GM19455 (cell line): ENCODE measurements around the gene KLRD1.
"Not testable (repeated sequence)": the region's sequence is repeated elsewhere in the genome, so short reads cannot be mapped to it uniquely, and the experiment has no call there.

Source experiments
- ATAC-seq: cut with Tn5 transposase; IDR thresholded peaks from one replicate; pipeline ENCODE4 v1.9.1; 2021; ENCODE audit not compliant: unreplicated experiment

Gene KLRD1, protein sequence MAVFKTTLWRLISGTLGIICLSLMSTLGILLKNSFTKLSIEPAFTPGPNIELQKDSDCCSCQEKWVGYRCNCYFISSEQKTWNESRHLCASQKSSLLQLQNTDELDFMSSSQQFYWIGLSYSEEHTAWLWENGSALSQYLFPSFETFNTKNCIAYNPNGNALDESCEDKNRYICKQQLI

DNA sequence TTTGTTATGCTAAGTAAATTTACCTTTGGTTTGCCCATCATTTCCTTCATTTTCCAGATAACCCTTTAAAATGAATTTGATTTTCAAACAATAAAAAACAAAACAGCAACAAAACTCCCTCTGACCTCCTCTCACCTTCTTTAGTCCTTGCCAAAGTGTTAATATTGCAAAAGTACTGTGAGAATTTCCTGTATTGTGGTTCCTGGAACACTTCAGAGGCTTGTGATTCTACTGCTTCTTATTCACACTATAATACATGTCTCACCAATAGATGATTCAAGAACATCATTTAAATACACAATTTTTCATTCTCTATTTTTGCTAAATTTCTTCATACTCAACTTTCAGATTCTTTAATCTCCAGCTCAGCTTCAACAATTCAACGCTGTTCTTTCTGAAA lies at the start of gene KLRD1:
TSS of gene KLRD1 (plus strand) at position 241 of the 400 bp plus-strand sequence. CDS start 208 bp downstream, outside the sequence.
- no peak for ATAC-seq

DNA sequence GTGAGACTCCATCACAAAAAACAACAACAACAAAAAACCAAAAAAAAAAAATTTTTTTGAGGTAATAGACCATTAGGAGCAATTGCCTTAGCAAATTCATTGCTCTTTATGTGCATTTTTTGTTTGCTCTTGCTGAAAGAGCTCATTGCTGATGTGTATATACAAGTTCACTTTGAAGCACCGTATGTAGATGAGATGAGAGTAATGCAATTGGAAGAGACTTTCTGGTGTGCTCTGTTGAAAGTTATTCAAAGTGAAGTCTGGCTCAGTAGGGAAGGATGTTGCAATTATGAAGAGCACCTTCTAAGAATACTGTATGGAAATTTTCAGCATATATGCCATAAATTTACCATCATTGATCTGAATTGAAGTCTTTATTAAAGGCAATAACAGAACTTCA lies 46.7 kb upstream of the KLRD1 start:
- no peak for ATAC-seq

DNA sequence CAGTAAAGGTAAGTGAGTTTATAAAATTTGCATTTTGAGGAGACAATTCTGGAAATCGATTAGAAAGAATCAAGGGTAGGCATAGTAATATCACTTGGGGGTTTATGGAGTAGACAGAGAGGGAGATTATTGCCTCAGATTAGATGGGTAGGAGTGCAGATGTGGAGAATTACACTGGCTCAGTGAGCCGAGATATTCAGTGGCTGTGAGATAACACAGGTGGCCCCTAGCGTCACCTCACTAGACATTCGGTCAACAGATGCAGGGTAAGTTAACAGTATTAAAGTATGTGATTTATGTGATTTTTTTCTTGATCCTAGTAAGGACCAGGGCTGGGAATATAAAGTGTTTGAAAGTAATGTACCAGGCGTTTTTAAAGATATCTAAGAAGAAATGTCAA lies 39.6 kb upstream of the KLRD1 start:
- no peak for ATAC-seq

DNA sequence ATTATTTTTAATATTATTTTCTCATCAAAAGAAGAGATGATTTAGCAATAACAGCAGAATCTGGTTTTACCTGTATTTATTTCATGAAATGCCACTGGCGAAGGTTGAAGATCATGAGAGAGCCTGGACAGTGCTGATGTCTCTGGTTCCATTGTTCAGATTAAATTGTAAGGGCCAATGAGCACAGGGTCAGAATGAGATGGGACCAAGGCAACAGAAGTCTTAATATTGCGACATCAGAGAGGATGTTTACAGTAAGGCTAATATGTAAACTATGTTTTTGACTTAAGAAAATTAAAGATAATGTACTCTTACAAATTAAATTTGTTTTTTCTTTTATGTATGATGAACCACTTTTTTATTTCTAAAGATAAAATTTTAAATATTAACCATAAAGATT lies 35.2 kb upstream of the KLRD1 start:
- ATAC-seq, result no peak

DNA sequence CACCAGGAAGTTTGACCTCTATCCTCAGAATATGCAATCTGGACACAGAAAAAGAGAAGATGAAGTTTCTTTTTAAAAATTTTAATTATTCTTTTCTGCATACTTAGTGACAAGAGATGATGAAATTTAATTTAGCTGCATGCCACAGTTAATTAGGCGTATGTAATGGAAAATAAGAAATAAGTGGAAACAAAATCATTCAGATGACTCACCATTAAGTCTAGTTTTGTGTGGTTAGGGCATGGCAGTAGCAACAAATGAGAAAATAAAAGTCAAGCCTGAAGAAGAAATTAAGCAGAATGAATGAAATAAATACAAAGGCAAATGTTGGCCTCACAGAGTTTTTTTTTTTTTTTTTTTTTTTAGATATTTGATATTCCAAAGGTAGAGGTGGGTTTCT lies 30.9 kb upstream of the KLRD1 start:
- ATAC-seq, result no peak

DNA sequence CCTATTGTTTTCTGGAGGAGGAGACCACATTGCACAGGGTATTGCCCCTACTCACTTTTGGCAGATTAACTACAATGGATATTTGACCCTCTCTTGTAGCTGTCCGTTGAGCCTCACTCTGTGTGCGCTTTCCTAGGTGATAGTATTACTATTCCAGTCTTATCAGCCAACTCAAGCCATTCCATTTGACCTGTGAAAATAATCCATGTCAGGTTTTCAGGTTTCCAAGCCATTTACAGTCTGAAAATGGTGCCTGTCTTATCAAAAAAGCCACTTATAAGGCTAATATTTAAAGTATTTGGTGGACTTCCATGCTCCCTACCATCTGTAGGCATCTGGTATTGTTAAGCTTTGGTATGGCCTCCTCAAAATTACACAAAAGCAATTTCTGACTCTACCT lies 29.6 kb upstream of the KLRD1 start:
- no peak for ATAC-seq

DNA sequence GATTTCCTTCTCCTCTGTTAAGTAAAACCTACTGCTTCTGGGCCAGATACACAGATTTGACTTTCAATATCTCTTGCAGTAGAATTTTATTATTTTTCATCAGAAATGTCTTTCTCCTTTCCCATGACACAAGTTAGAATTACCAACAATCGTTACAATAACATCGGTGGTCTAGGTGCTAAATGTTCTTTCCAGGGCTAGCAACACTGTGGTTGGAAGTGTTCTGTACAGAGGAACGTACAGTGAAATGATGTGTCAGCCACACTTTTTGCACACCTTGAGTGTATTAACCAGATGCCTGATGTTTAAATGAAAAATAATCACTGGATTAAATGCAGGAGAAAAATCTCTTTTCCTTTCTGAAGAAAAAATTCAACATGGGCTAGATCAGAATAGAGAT lies 27.7 kb upstream of the KLRD1 start:
- ATAC-seq, result no peak

DNA sequence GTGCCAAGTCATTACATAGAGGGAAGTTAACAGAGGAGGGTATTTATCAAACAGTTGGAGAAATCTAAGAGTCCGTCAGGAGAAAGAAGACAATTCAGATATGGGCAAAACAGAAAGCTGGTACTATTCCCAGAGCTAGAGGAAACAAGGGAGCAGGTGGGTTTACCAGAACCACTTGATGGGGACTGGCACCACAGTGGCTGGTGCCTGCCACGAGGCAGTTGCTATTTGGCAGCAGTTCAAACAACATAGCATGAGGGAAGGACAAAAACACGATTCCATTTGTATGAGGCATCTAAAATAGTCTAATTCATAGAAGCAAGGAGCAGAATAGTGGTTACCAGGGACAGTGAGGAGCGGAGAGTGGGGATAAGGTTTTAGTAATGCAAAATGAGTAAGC lies 24.6 kb upstream of the KLRD1 start:
- no peak for ATAC-seq

DNA sequence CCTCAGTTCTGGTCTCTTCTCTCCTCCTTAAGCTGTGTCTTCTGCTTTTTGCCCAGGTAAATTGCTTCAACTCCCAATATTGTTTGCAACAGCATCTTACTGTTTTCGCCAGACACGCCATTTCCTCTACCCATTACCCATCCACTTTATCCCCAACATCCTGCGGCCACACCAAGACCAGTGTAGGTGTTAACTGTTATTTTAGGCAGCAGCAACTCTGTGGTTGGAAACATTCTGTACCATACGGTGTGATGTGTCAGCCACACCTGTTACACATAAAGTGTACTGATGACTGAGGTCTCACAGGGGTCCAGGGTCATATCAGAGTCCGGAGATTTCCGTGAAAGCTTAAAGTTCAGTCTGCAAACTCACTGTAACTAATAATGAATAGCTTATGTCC lies 21.8 kb upstream of the KLRD1 start:
- no peak for ATAC-seq

DNA sequence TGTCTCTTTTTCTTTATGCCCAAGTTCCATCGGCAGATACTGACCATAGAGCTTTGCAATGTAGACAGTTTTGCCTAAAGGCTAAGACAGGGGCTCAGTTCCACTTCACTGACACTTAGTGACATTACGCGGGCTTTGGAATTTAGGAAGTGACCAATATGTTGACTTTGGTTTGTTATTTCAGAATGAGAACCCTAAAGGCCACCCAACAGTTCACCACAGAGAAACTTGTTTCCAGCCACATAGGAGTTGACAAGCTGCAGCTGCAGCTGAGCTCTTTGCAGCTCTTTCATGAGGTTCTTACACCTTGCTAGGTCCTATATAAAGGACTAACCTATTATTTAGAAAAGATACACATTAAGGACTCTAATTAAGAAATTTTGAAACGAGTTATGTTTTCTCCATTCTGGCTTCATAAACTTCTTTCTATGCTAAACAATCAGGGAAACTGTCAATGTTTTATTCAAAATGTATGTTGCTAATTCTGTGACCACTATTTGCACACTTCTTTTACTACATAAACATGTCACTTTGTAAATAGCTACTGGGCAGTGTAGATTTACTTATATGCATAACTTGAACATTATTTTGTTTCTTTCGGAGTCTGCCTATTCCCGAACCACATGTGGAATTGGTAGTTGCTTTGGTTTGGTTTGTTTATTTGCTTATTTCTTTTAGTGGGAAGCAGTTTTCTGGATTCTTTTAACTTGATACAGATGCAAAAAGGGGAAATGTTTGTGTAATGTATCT lies 18.5 kb upstream of the KLRD1 start:
- ATAC-seq, result no peak

DNA sequence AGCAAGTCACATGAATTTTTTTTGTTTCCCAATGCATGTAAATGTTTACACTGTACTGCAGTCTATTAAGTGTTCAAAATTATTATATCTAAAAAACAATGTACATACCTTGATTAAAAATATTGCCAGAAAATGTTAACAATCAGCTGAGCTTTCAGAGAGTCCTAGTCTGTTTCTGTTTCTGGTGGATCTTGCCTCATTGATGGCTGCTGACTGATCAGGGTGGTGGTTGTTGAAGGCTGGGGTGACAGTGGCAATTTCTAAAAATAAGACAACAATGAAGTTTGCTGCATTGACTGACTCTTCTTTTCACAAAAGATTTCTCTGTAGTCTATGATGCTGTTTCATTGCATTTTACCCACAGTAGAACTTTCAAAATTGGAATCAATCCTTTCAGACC lies 16.6 kb upstream of the KLRD1 start:
- no peak for ATAC-seq

DNA sequence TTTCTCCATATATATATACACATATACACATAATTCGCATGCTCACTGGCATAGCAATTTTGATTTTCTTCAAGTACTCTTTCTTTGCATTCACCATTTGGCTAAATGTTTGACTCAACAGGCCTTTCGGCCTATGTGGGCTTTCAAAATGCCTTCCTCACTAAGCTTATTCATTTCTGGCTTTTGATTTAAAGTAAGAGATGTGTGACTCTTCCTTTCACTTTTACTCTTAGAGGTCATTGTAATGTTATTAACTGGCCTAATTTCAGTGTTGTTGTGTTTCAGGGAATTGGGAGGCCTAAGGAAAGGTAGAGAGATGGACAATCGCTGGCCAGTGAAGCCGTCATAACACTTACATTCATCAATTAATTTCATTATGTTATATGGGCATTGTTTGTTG lies 14.5 kb upstream of the KLRD1 start:
- no peak for ATAC-seq

DNA sequence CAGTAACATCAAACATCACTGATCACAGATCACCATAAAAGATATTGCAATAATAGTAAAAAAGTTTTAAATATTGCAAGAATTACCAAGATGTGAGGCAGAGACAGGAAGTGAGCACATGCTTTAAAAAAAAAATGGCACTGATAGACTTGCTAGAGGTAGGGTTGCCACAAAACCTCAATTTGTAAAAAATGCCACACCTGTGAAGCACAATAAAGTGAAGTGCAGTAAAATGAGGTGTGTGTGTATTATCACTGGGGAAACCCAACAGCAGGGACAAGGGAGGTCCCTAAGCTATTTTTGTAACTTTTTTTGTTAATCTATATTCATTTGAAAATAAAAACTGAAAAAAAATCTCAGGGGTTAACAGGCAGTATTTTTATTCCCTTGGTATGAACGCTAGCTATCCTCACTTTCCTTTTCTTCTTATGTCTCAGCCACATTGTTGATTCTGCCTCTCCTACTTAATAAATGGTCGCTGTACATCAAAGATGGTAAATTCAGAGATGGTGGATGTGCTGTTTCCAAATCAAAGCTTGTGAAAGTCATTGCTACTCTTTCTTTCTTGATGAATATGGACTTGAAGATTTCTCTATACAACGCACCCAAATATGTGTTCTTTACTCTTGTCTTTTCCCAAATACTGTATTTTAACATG lies 14.0 kb upstream of the KLRD1 start:
- no peak for ATAC-seq

DNA sequence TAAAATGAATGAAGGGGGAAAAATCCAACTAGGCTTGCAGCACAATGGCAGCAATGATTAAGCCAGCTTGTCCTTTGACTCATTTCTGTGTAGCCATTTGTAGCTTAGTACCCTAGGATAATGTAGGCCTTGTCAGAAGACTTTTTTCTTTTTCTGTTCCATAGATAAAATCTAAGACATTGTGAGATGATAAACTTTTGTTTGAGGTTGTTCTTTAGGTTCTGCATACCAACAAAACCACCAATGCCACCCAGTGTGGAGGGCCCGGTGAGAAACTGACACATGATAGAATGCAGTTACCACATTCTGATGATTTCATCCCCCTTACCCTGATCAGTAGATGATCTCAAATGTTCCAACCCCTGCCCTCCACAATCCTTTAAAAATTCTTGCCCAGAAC lies 6.6 kb upstream of the KLRD1 start:
- ATAC-seq, result no peak

DNA sequence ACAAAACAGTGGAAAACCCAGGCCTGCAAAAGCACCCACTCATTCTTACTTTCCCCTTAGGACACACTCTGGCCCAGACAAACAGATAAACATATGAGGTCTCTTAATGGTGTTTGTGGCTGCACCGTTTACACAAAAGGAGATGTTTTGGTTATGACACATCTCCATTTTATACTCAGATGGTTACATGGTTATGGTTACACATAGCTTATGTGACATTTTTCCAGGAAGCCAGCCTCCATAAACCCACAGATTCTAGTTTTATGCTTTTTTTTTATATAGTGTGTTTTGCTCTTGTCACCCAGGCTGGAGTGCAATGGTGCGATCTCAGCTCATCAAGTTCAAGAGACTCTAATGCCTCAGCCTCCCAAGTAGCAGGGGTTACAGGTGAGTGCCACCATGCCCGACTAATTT lies 3.5 kb upstream of the KLRD1 start:
- no peak for ATAC-seq

DNA sequence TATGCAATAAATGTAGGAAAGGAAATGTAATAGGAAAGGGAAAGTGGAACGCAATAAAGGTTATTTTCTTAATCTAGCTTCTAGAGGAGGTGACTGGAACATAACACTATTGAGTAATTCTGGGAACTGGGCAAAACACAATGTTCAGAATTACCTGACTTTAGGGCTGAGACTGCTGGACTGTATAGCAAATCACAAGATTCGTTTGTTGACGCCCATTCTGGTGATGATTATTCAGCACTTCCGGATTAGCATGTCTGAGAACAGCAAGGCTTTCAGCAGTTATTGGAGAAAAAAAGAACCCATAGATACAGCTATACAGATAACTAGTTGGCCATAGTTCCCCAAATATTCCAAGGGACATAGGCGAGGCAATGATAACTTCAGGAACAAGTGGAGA lies 2.3 kb upstream of the KLRD1 start:
- ATAC-seq, result no peak

DNA sequence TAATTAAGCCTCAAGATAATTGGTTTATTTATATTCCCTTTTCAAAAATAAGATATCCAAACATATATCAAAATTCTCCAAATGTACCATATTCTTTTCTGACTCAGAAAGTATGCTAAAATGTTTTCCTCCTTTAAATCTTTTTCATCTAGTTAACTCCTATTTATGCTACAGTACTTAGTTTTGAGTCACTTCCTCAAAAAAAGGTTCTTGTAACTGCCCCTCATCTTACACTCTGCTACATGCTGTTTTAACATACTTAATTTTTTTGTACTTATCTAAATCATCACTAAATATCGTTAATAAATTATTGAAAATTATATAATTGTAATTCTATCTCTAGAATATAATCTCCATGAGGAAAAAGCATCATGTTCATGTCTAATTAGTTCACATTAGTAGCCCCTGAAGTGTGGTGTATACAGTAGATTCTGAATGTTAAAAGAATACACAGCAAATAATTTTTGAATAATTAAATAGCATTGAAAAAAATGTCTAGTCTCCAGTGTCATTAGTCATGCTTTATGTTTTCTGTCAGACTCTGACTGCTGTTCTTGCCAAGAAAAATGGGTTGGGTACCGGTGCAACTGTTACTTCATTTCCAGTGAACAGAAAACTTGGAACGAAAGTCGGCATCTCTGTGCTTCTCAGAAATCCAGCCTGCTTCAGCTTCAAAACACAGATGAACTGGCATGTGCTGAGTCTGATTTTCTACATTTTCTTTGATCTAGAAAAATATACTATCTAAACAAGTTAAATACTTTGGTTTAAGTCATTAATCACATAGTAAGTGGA lies 3.5 kb downstream of the KLRD1 start:
- no peak for ATAC-seq

DNA sequence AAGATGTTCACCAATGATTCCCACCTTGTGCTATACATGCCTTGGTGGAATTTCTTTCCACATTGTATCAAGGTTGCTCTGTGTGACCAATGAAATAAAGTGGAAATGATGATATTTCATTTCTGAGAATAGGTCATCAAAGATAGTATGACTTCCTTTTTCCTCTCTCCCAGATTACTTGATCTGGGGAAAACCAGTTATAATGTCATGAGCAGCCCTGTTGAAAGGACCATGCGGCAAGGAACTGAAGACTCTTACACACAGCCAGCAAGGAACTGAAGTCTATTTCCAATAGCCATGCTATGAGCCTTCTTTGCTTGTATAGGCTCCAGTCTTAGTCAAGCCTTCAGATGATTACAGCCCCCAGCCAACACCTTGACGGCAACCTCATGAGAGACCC lies 11.7 kb downstream of the KLRD1 start:
- ATAC-seq, result no peak

DNA sequence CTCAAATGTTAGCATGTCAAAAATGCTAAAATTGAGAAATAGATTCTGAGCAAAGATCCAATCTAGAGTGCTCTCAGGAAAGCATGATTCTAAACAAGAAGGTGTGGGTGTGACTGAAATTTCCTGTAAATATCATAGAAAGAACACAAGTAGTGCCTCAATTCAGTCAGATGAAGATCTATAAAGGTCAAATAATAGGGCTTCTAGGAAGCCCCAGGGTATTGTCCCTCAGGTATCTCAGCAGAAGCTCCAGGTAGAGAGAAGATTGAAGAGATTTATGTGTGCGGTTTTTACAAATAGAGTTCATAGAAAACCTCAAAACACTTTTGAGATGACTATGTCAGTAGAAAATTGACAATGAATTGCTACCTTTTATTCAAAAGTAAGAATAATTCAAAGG lies 13.0 kb downstream of the KLRD1 start:
- ATAC-seq, result no peak

DNA sequence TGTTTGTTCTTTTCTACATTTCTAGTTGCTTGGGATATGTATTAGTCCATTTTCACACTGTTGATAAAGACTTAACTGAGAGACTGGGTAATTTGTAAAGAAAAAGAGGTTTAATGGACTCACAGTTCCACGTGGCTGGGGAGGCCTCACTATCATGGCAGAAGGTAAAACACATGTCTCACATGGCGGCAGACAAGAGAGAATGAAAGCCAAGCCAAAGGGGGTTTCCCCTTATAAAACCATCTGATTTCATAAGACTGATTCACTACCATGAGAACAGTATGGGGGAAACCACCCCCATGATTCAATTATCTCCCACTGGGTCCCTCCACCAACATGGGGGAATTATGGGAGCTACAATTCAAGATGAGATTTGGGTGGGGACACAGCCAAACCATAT lies 21.0 kb downstream of the KLRD1 start:
- ATAC-seq, result not testable (repeated sequence)

DNA sequence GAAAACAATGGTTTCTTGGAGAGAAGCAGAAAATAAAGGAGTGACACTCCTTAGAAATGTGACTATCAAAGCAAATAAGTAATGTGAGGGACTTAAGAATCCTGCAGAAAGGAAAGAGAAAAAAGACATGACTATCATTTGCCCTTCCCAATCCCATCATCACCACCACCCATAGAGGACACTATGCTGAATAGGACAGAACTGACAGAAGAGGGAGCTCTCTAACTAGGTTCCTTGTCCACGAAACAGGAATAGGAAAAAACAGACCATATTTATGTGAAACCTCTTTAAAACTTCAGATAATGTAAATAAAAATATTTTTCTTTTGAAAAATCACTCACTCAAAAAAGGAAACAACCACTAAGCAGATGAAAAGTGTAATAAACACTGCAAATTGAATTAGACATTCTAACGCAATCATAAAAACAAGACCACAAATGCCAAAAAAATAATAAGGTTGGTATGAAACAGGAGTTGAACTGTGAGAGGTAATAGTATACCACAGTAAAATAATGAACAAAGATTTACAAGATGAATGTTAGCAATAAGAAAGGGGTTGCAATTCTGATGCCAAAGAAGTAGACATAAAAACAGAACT lies 24.1 kb downstream of the KLRD1 start:
- ATAC-seq, result no peak
